PC-3 (cell line): ENCODE results near the gene TEX54.

Source experiments
- CTCF ChIP-seq: fragments of 300-600 bp; sonication (generic); conservative IDR thresholded peaks from 2 replicates; pipeline ENCODE4 v1.5.1; 2017; ENCODE audit warnings: antibody characterized with exemption, low read depth, mild to moderate bottlenecking, low read length
- EZH2phosphoT487 ChIP-seq: fragments of 300-600 bp; sonication (generic); IDR thresholded peaks from 2 replicates; pipeline ENCODE4 v1.6.1; 2018; ENCODE audit warnings: mild to moderate bottlenecking, antibody characterized with exemption, low read length, borderline replicate concordance

GRCh38 chr11:62830904-62831519, 1.6 kb downstream of the TEX54 start:
- TF ChIP-seq CTCF (no peak), EZH2phosphoT487 (no peak)
